Measurements from ENCODE around the gene DEPDC5. TPM values are rescaled to one million over a fixed set of nuclear protein-coding genes. Genes with fewer than 3 reads are reported as not detected.
"Not testable (repeated sequence)": the region's sequence is repeated elsewhere in the genome, so short reads cannot be mapped to it uniquely, and the experiment has no call there.

Gene DEPDC5
- total RNA-seq, 1 donor, result 15.2 TPM

DNA sequence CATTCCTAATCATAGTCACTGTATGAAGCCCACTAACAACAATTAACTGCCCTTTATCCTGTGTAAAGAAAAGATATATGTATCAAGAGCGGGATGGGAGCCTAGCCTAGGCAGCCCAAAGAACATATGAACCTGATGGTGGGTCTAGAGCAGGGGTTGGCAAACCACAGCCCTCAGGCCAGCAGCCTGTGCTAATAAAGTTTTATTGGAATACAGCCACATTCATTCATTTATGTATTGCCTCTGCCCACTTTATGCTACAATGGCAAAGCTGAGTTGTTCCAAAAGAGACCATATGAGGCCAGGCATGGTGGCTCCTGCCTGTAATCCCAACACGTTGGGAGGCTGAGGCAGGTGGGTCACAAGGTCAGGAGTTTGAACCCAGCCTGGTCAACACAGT lies 17.4 kb upstream of the DEPDC5 start:
- H3K36me3 ChIP-seq (ENCODE audit: insufficient read depth, low read length), result peaks cover 18% of the 10 kb centered on the region
- H3K4me1 ChIP-seq (ENCODE audit: insufficient read depth, low read length), result peaks cover 10% of the 10 kb centered on the region
- no peaks in the 10 kb centered on the region for H3K9me3 ChIP-seq (ENCODE audit: low read depth, low read length)
- TF ChIP-seq, protein P1, sequence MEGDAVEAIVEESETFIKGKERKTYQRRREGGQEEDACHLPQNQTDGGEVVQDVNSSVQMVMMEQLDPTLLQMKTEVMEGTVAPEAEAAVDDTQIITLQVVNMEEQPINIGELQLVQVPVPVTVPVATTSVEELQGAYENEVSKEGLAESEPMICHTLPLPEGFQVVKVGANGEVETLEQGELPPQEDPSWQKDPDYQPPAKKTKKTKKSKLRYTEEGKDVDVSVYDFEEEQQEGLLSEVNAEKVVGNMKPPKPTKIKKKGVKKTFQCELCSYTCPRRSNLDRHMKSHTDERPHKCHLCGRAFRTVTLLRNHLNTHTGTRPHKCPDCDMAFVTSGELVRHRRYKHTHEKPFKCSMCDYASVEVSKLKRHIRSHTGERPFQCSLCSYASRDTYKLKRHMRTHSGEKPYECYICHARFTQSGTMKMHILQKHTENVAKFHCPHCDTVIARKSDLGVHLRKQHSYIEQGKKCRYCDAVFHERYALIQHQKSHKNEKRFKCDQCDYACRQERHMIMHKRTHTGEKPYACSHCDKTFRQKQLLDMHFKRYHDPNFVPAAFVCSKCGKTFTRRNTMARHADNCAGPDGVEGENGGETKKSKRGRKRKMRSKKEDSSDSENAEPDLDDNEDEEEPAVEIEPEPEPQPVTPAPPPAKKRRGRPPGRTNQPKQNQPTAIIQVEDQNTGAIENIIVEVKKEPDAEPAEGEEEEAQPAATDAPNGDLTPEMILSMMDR (IDR thresholded peaks at IDR 0.05; ENCODE audit: extremely low read depth, low read depth, low read length), result no peak
- no peak overlapping the region for H3K4me2 ChIP-seq (ENCODE audit: insufficient read depth, low read length)
- H3K27ac ChIP-seq (ENCODE audit: low read depth, low read length), result no peak overlapping the region
- H2AFZ ChIP-seq (ENCODE audit: low read length), result no peak overlapping the region
- H3K27me3 ChIP-seq (ENCODE audit: insufficient read depth, low read length), result no peaks in the 10 kb centered on the region
- no peak for DNase-seq (ENCODE audit: insufficient read length, low spot score, missing footprints)
- peaks cover 85% of the 10 kb centered on the region for H3K79me2 ChIP-seq (ENCODE audit: insufficient read depth, low read length)
- H3K4me3 ChIP-seq (ENCODE audit: insufficient read depth, low read length), result no peak overlapping the region
- H4K20me1 ChIP-seq (ENCODE audit: insufficient read depth, low read length), result peaks cover 21% of the 10 kb centered on the region

DNA sequence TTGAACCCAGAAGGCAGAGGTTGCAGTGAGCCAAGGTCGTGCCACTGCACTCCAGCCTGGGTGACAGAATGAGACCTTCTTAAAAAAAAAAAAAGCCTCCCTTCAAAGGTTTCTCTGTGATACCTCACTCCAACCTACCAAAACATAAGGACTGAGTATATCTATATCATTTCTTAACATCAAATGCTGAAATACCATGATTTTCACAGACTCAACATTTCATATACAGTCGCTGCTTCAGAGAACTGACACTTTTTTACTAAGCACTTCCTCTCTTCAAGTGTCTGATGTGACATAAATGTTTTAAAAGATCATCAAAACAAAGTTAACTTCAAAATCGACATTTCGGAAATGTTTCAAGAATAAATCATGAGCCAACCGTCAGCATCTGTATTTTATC lies 15.9 kb upstream of the DEPDC5 start:
- H3K9me3 ChIP-seq (ENCODE audit: low read depth, low read length), result no peaks in the 10 kb centered on the region
- no peak for DNase-seq (ENCODE audit: insufficient read length, low spot score, missing footprints)
- H4K20me1 ChIP-seq (ENCODE audit: insufficient read depth, low read length), result peaks cover 21% of the 10 kb centered on the region
- H3K27ac ChIP-seq (ENCODE audit: low read depth, low read length), result no peak overlapping the region
- no peaks in the 10 kb centered on the region for H3K27me3 ChIP-seq (ENCODE audit: insufficient read depth, low read length)
- H3K36me3 ChIP-seq (ENCODE audit: insufficient read depth, low read length), result peaks cover 18% of the 10 kb centered on the region
- peaks cover 10% of the 10 kb centered on the region for H3K4me1 ChIP-seq (ENCODE audit: insufficient read depth, low read length)
- H3K4me2 ChIP-seq (ENCODE audit: insufficient read depth, low read length), result no peak overlapping the region
- no peak overlapping the region for H3K4me3 ChIP-seq (ENCODE audit: insufficient read depth, low read length)
- no peak overlapping the region for H2AFZ ChIP-seq (ENCODE audit: low read length)
- peaks cover 87% of the 10 kb centered on the region for H3K79me2 ChIP-seq (ENCODE audit: insufficient read depth, low read length)
- TF ChIP-seq, protein P1 (IDR thresholded peaks at IDR 0.05; ENCODE audit: extremely low read depth, low read depth, low read length), result no peak

DNA sequence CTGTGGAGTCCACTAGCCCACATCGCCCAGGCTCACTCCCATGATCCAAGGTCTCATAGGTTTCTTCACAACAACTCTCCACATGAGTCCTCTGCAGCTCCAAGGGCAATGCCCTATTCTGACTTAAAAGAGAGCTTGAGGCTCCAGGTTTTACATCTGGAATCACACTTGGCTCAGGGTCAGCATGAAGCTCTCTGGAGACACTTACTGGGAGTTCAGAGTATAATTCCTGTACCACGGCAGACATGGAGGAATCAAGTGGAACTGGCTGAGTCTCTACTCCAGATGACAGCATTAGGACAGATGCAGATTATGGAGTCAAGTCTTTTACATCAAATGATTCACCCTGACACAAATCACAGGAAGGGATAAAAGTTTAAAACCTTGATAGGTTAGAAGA lies 15.3 kb upstream of the DEPDC5 start:
- no peak for DNase-seq (ENCODE audit: insufficient read length, low spot score, missing footprints)
- H3K9me3 ChIP-seq (ENCODE audit: low read depth, low read length), result no peaks in the 10 kb centered on the region
- no peak overlapping the region for H3K4me3 ChIP-seq (ENCODE audit: insufficient read depth, low read length)
- no peak overlapping the region for H3K4me2 ChIP-seq (ENCODE audit: insufficient read depth, low read length)
- H2AFZ ChIP-seq (ENCODE audit: low read length), result no peak overlapping the region
- H4K20me1 ChIP-seq (ENCODE audit: insufficient read depth, low read length), result peaks cover 22% of the 10 kb centered on the region
- no peaks in the 10 kb centered on the region for H3K27me3 ChIP-seq (ENCODE audit: insufficient read depth, low read length)
- H3K36me3 ChIP-seq (ENCODE audit: insufficient read depth, low read length), result peaks cover 16% of the 10 kb centered on the region
- peaks cover 87% of the 10 kb centered on the region for H3K79me2 ChIP-seq (ENCODE audit: insufficient read depth, low read length)
- peak overlapping the region; percentile 20 for H3K27ac ChIP-seq (ENCODE audit: low read depth, low read length)
- peaks cover 10% of the 10 kb centered on the region for H3K4me1 ChIP-seq (ENCODE audit: insufficient read depth, low read length)
- TF ChIP-seq, protein P1 (IDR thresholded peaks at IDR 0.05; ENCODE audit: extremely low read depth, low read depth, low read length), result no peak

DNA sequence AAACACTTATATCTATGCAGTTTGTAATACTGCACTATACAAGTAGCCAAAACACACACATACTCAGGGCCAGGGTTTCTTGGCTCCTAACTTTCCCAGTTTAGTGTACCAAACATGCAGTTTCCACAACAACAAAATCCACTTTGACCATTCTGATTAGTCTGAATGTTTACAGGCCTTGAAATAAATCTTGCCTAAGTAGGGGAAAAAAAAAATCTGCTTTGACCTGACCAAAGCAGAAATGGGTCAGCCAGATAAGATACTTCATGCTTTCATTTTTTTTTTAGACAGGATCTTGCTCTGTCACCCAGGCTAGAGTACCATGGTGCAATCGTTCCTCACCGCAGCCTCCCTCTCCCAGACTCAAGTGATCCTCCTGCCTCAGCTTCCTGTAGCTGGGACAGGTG lies 14.0 kb upstream of the DEPDC5 start:
- Histone ChIP-seq H3K27me3 (ENCODE audit: insufficient read depth, low read length) (no peaks in the 10 kb centered on the region), H3K4me1 (ENCODE audit: insufficient read depth, low read length) (peaks cover 2% of the 10 kb centered on the region), H3K79me2 (ENCODE audit: insufficient read depth, low read length) (peaks cover 87% of the 10 kb centered on the region), H4K20me1 (ENCODE audit: insufficient read depth, low read length) (peaks cover 18% of the 10 kb centered on the region), H3K4me2 (ENCODE audit: insufficient read depth, low read length) (no peak overlapping the region), H3K4me3 (ENCODE audit: insufficient read depth, low read length) (no peak overlapping the region), H3K27ac (ENCODE audit: low read depth, low read length) (no peak overlapping the region), H3K36me3 (ENCODE audit: insufficient read depth, low read length) (peaks cover 13% of the 10 kb centered on the region), H2AFZ (ENCODE audit: low read length) (no peak overlapping the region), H3K9me3 (ENCODE audit: low read depth, low read length) (no peaks in the 10 kb centered on the region)
- DNase-seq (ENCODE audit: insufficient read length, low spot score, missing footprints), result no peak
- TF ChIP-seq, protein P1 (IDR thresholded peaks at IDR 0.05; ENCODE audit: extremely low read depth, low read depth, low read length), result no peak

DNA sequence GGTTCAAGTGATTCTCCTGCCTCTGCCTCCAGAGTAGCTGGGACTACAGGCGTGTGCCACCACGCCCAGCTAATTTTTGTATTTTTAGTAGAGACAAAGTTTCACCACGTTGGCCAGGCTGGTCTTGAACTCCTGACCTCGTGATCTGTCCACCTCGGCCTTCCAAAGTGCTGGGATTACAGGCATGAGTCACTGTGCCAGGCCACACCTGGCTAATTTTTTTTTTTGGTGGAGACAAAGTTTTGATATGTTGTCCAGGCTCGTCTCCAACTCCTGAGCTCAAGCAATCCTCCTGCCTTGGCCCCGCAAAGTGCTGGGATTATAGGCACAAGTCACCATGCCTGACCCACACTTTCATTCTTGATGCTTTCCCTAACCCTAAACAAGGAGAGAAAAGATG lies 13.5 kb upstream of the DEPDC5 start:
- H2AFZ ChIP-seq (ENCODE audit: low read length); H3K27me3 ChIP-seq (ENCODE audit: insufficient read depth, low read length); H3K4me1 ChIP-seq (ENCODE audit: insufficient read depth, low read length); H3K4me3 ChIP-seq (ENCODE audit: insufficient read depth, low read length); H3K27ac ChIP-seq (ENCODE audit: low read depth, low read length); H3K9me3 ChIP-seq (ENCODE audit: low read depth, low read length); DNase-seq (ENCODE audit: insufficient read length, low spot score, missing footprints); H3K4me2 ChIP-seq (ENCODE audit: insufficient read depth, low read length): not testable (repeated sequence)
- Histone ChIP-seq H3K36me3 (ENCODE audit: insufficient read depth, low read length) (peaks cover 13% of the 10 kb centered on the region), H4K20me1 (ENCODE audit: insufficient read depth, low read length) (peaks cover 18% of the 10 kb centered on the region), H3K79me2 (ENCODE audit: insufficient read depth, low read length) (peaks cover 86% of the 10 kb centered on the region)

All from osteoblast (primary cell).